HEK293 (cell line): ENCODE results near the gene CENPVL3.

Experiments used
- CTCF ChIP-seq: fragments of 450-650 bp; formaldehyde crosslinking; IDR thresholded peaks from 2 replicates; pipeline ENCODE4 v1.5.1; 2016; ENCODE audit warnings: missing biosample characterization, missing genetic modification characterization
- GLIS2 ChIP-seq: fragments of 450-650 bp; formaldehyde crosslinking; IDR thresholded peaks from 2 replicates; pipeline ENCODE4 v1.5.1; 2016; ENCODE audit warnings: missing biosample characterization, missing genetic modification characterization
- INSM2 ChIP-seq: fragments of 450-650 bp; formaldehyde crosslinking; IDR thresholded peaks from 2 replicates; pipeline ENCODE4 v1.5.1; 2016; ENCODE audit warnings: missing biosample characterization, missing genetic modification characterization
- SCRT1 ChIP-seq: fragments of 450-650 bp; formaldehyde crosslinking; IDR thresholded peaks from 2 replicates; pipeline ENCODE4 v1.5.1; 2016; ENCODE audit warnings: missing biosample characterization, missing genetic modification characterization, borderline replicate concordance
- ZBTB10 ChIP-seq: fragments of 450-650 bp; formaldehyde crosslinking; IDR thresholded peaks from 2 replicates; pipeline ENCODE4 v1.5.1; 2016; ENCODE audit warnings: missing biosample characterization, missing genetic modification characterization
- ZNF280C ChIP-seq: fragments of 450-650 bp; formaldehyde crosslinking; IDR thresholded peaks from 2 replicates; pipeline ENCODE4 v1.5.1; 2016; ENCODE audit warnings: missing biosample characterization, missing genetic modification characterization

- TF ChIP-seq ZBTB10 (tag by site-specific recombination) (no peak), GLIS2 (tag by site-specific recombination) (no peak), CTCF (tag by site-specific recombination) (no peak), SCRT1 (no peak), ZNF280C (tag by site-specific recombination) (no peak), INSM2 (tag by site-specific recombination) (no peak)
Measured at GRCh38 chrX:51598899-51599298, 19.8 kb downstream of the CENPVL3 start.
